ENCODE data around the gene CDC20B. TPM values are rescaled to one million over a fixed set of nuclear protein-coding genes. Genes with fewer than 3 reads are reported as not detected.

Gene CDC20B
- total RNA-seq, 1 experiment from 2014 or later = 0.08 TPM

- no TSS peak for BruUV-seq (replicated peaks)
- Histone ChIP-seq H3K27me3 (ENCODE audit: control insufficient read depth, insufficient read depth, low read length) (no peaks in the 10 kb centered on the region), H3K36me3 (ENCODE audit: control insufficient read depth, insufficient read depth, low read length) (no peaks in the 10 kb centered on the region), H3K4me3 (ENCODE audit: low read depth in 2 of 2, low read length in 2 of 2) (no peak overlapping the region), H3K9me3 (ENCODE audit: control insufficient read depth, insufficient read depth, low read depth, low read length) (no peaks in the 10 kb centered on the region), H3K4me1 (ENCODE audit: control insufficient read depth, insufficient read depth, low read length) (no peaks in the 10 kb centered on the region), H3K27ac (ENCODE audit: low read length) (no peak overlapping the region)
- ChIA-PET CTCF (no interaction called here), POLR2A (no interaction called here)
- intact Hi-C loops (cut with micrococcal nuclease; ENCODE audit: unreplicated experiment) (no loop called here), in situ Hi-C loops (cut with HindIII; ENCODE audit: low pct_unique_long_range_greater_than_20kb, low sequenced_read_pairs) (no loop called here)
- TF ChIP-seq, protein P1, sequence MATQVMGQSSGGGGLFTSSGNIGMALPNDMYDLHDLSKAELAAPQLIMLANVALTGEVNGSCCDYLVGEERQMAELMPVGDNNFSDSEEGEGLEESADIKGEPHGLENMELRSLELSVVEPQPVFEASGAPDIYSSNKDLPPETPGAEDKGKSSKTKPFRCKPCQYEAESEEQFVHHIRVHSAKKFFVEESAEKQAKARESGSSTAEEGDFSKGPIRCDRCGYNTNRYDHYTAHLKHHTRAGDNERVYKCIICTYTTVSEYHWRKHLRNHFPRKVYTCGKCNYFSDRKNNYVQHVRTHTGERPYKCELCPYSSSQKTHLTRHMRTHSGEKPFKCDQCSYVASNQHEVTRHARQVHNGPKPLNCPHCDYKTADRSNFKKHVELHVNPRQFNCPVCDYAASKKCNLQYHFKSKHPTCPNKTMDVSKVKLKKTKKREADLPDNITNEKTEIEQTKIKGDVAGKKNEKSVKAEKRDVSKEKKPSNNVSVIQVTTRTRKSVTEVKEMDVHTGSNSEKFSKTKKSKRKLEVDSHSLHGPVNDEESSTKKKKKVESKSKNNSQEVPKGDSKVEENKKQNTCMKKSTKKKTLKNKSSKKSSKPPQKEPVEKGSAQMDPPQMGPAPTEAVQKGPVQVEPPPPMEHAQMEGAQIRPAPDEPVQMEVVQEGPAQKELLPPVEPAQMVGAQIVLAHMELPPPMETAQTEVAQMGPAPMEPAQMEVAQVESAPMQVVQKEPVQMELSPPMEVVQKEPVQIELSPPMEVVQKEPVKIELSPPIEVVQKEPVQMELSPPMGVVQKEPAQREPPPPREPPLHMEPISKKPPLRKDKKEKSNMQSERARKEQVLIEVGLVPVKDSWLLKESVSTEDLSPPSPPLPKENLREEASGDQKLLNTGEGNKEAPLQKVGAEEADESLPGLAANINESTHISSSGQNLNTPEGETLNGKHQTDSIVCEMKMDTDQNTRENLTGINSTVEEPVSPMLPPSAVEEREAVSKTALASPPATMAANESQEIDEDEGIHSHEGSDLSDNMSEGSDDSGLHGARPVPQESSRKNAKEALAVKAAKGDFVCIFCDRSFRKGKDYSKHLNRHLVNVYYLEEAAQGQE (IDR thresholded peaks at IDR 0.05; ENCODE audit: insufficient read depth in 1 of 2, low read depth in 2 of 2, low read length in 1 of 2) = no peak
- TF ChIP-seq POLR2AphosphoS5 (IDR thresholded peaks at IDR 0.05; ENCODE audit: low read depth, low read length) (no peak), SIN3A (IDR thresholded peaks at IDR 0.05; ENCODE audit: borderline replicate concordance, insufficient read depth, low read depth, low read length) (no peak), TCF7L2 (IDR thresholded peaks at IDR 0.05; ENCODE audit: low read depth, low read length) (no peak), CTCF (IDR thresholded peaks at IDR 0.05) (no peak)
- DNase-seq (ENCODE audit: low read depth, low spot score) (no peak), ATAC-seq (no peak)
These were observed 106.7 kb downstream of the CDC20B start for GRCh38 chr5:55066277-55066676.

GRCh38 chr5:55064523-55064922 is 108.5 kb downstream of the CDC20B start:
- ATAC-seq = no peak
- POLR2A ChIA-PET = no interaction called here

More at GRCh38 chr5:55064523-55064922, 108.5 kb downstream of the CDC20B start:
- CTCF ChIA-PET = no interaction called here
- in situ Hi-C loops (cut with HindIII; ENCODE audit: low pct_unique_long_range_greater_than_20kb, low sequenced_read_pairs) (no loop called here), intact Hi-C loops (cut with micrococcal nuclease; ENCODE audit: unreplicated experiment) (no loop called here)
- no peaks in the 10 kb centered on the region for H3K9me3 ChIP-seq (ENCODE audit: control insufficient read depth, insufficient read depth, low read depth, low read length)
- no peaks in the 10 kb centered on the region for H3K27me3 ChIP-seq (ENCODE audit: control insufficient read depth, insufficient read depth, low read length)
- BruUV-seq (replicated peaks) = no TSS peak
- no peak overlapping the region for H3K4me3 ChIP-seq (ENCODE audit: low read depth in 2 of 2, low read length in 2 of 2)
- H3K27ac ChIP-seq (ENCODE audit: low read length) = no peak overlapping the region
- H3K4me1 ChIP-seq (ENCODE audit: control insufficient read depth, insufficient read depth, low read length) = no peaks in the 10 kb centered on the region
- no peak for DNase-seq (ENCODE audit: low read depth, low spot score)
- no peaks in the 10 kb centered on the region for H3K36me3 ChIP-seq (ENCODE audit: control insufficient read depth, insufficient read depth, low read length)
- TF ChIP-seq SIN3A (IDR thresholded peaks at IDR 0.05; ENCODE audit: borderline replicate concordance, insufficient read depth, low read depth, low read length) = no peak
- no peak for TF ChIP-seq POLR2AphosphoS5 (IDR thresholded peaks at IDR 0.05; ENCODE audit: low read depth, low read length)
- no peak for TF ChIP-seq CTCF (IDR thresholded peaks at IDR 0.05)
- TF ChIP-seq, protein P1 (IDR thresholded peaks at IDR 0.05; ENCODE audit: insufficient read depth in 1 of 2, low read depth in 2 of 2, low read length in 1 of 2) = no peak
- no peak for TF ChIP-seq TCF7L2 (IDR thresholded peaks at IDR 0.05; ENCODE audit: low read depth, low read length)
